Skeletal muscle satellite cell (primary cell): Measurements from ENCODE around the gene WWOX.

ENCODE experiments used
- H3K27me3 ChIP-seq: 2 replicates; pipeline ENCODE4 v1.7.0; 2013; ENCODE audit warnings: low read length; ENCODE audit not compliant: control insufficient read depth, insufficient read depth
- H3K36me3 ChIP-seq: 2 replicates; pipeline ENCODE4 v1.7.0; 2013; ENCODE audit warnings: mild to moderate bottlenecking, control low read depth, low read length; ENCODE audit not compliant: insufficient read depth
- H3K4me1 ChIP-seq: 2 replicates; pipeline ENCODE4 v1.7.0; 2013; ENCODE audit warnings: low read length; ENCODE audit not compliant: control insufficient read depth, insufficient read depth
- H3K4me2 ChIP-seq: 2 replicates; pipeline ENCODE4 v1.7.0; 2013; ENCODE audit warnings: mild to moderate bottlenecking, low read length
- H3K4me3 ChIP-seq: 2 replicates; pipeline ENCODE4 v1.7.0; 2013; ENCODE audit warnings: low read length
- H3K9ac ChIP-seq: 2 replicates; pipeline ENCODE4 v1.7.0; 2013; ENCODE audit warnings: mild to moderate bottlenecking, low read depth, low read length, moderate library complexity
- H3K9me3 ChIP-seq: replicated peaks from 2 replicates; pipeline ENCODE4 v1.7.0; 2013; ENCODE audit warnings: mild to moderate bottlenecking, control low read depth, low read length

WWOX gene

GRCh38 chr16:78829280-78829679, 729.8 kb downstream of the WWOX start:
- Histone ChIP-seq H3K4me3 (no peak overlapping the region), H3K27me3 (no peaks in the 10 kb centered on the region), H3K36me3 (no peaks in the 10 kb centered on the region), H3K9ac (no peak overlapping the region), H3K9me3 (peaks cover 2% of the 10 kb centered on the region), H3K4me1 (no peaks in the 10 kb centered on the region), H3K4me2 (no peak overlapping the region)

GRCh38 chr16:78830599-78830998, 731.1 kb downstream of the WWOX start:
- Histone ChIP-seq H3K4me2 (no peak overlapping the region), H3K4me3 (no peak overlapping the region), H3K36me3 (no peaks in the 10 kb centered on the region), H3K9me3 (peaks cover 2% of the 10 kb centered on the region), H3K27me3 (no peaks in the 10 kb centered on the region), H3K9ac (no peak overlapping the region), H3K4me1 (no peaks in the 10 kb centered on the region)

GRCh38 chr16:78832100-78832499, 732.6 kb downstream of the WWOX start:
- H3K9ac ChIP-seq: no peak overlapping the region
- no peaks in the 10 kb centered on the region for H3K4me1 ChIP-seq
- H3K27me3 ChIP-seq: no peaks in the 10 kb centered on the region
- no peak overlapping the region for H3K4me2 ChIP-seq
- peaks cover 2% of the 10 kb centered on the region for H3K9me3 ChIP-seq
- H3K36me3 ChIP-seq: no peaks in the 10 kb centered on the region
- H3K4me3 ChIP-seq: no peak overlapping the region

GRCh38 chr16:78836802-78837491, 737.5 kb downstream of the WWOX start:
- Histone ChIP-seq H3K4me2 (no peak overlapping the region), H3K4me3 (no peak overlapping the region), H3K9me3 (peaks cover 2% of the 10 kb centered on the region), H3K36me3 (no peaks in the 10 kb centered on the region), H3K27me3 (no peaks in the 10 kb centered on the region), H3K9ac (no peak overlapping the region), H3K4me1 (no peaks in the 10 kb centered on the region)

GRCh38 chr16:78837706-78838105, 738.3 kb downstream of the WWOX start:
- no peaks in the 10 kb centered on the region for H3K4me1 ChIP-seq
- no peak overlapping the region for H3K4me3 ChIP-seq
- H3K9ac ChIP-seq: no peak overlapping the region
- H3K4me2 ChIP-seq: no peak overlapping the region
- no peaks in the 10 kb centered on the region for H3K27me3 ChIP-seq
- H3K36me3 ChIP-seq: no peaks in the 10 kb centered on the region
- no peaks in the 10 kb centered on the region for H3K9me3 ChIP-seq

GRCh38 chr16:78838276-78838675, 738.8 kb downstream of the WWOX start:
- H3K4me2 ChIP-seq: no peak overlapping the region
- no peaks in the 10 kb centered on the region for H3K4me1 ChIP-seq
- no peaks in the 10 kb centered on the region for H3K9me3 ChIP-seq
- no peak overlapping the region for H3K9ac ChIP-seq
- no peaks in the 10 kb centered on the region for H3K36me3 ChIP-seq
- H3K27me3 ChIP-seq: no peaks in the 10 kb centered on the region
- no peak overlapping the region for H3K4me3 ChIP-seq

GRCh38 chr16:78842950-78843349, 743.5 kb downstream of the WWOX start:
- H3K36me3 ChIP-seq: no peaks in the 10 kb centered on the region

GRCh38 chr16:78843978-78844377, 744.5 kb downstream of the WWOX start:
- no peak overlapping the region for H3K4me2 ChIP-seq
- H3K27me3 ChIP-seq: no peaks in the 10 kb centered on the region
- H3K4me1 ChIP-seq: no peaks in the 10 kb centered on the region

More at GRCh38 chr16:78842950-78843349, 743.5 kb downstream of the WWOX start:
- Histone ChIP-seq H3K9me3 (no peaks in the 10 kb centered on the region), H3K4me2 (no peak overlapping the region), H3K27me3 (no peaks in the 10 kb centered on the region), H3K9ac (no peak overlapping the region), H3K4me3 (no peak overlapping the region), H3K4me1 (no peaks in the 10 kb centered on the region)

GRCh38 chr16:78844682-78845081, 745.2 kb downstream of the WWOX start:
- H3K4me1 ChIP-seq: no peaks in the 10 kb centered on the region
- no peaks in the 10 kb centered on the region for H3K27me3 ChIP-seq
- no peaks in the 10 kb centered on the region for H3K36me3 ChIP-seq
- H3K4me2 ChIP-seq: no peak overlapping the region
- H3K9ac ChIP-seq: no peak overlapping the region
- H3K4me3 ChIP-seq: no peak overlapping the region
- H3K9me3 ChIP-seq: peaks cover 3% of the 10 kb centered on the region

More at GRCh38 chr16:78843978-78844377, 744.5 kb downstream of the WWOX start:
- Histone ChIP-seq H3K36me3 (no peaks in the 10 kb centered on the region), H3K9me3 (peaks cover 3% of the 10 kb centered on the region), H3K9ac (no peak overlapping the region), H3K4me3 (no peak overlapping the region)

- Histone ChIP-seq H3K4me3 (no peak overlapping the region), H3K27me3 (no peaks in the 10 kb centered on the region), H3K36me3 (no peaks in the 10 kb centered on the region), H3K9ac (no peak overlapping the region), H3K4me2 (no peak overlapping the region), H3K4me1 (no peaks in the 10 kb centered on the region), H3K9me3 (peaks cover 3% of the 10 kb centered on the region)
These were observed 751.8 kb downstream of the WWOX start for GRCh38 chr16:78851266-78851665.

GRCh38 chr16:78852081-78852635, 752.7 kb downstream of the WWOX start:
- no peak overlapping the region for H3K9ac ChIP-seq
- H3K9me3 ChIP-seq: peaks cover 3% of the 10 kb centered on the region
- H3K27me3 ChIP-seq: no peaks in the 10 kb centered on the region
- H3K36me3 ChIP-seq: no peaks in the 10 kb centered on the region
- no peak overlapping the region for H3K4me3 ChIP-seq
- no peak overlapping the region for H3K4me2 ChIP-seq
- no peaks in the 10 kb centered on the region for H3K4me1 ChIP-seq

GRCh38 chr16:78862022-78862421, 762.6 kb downstream of the WWOX start:
- H3K4me3 ChIP-seq: no peak overlapping the region

More at GRCh38 chr16:78862022-78862421, 762.6 kb downstream of the WWOX start:
- Histone ChIP-seq H3K36me3 (no peaks in the 10 kb centered on the region), H3K9me3 (no peaks in the 10 kb centered on the region), H3K9ac (no peak overlapping the region), H3K4me2 (no peak overlapping the region), H3K4me1 (no peaks in the 10 kb centered on the region), H3K27me3 (no peaks in the 10 kb centered on the region)
